ENCODE results near the gene NME7. TPM values are rescaled to one million over a fixed set of nuclear protein-coding genes. Genes with fewer than 3 reads are reported as not detected.

The NME7 gene
- polyA plus RNA-seq, 1 of the 3 experiments (the other 2 are of a cell fraction) = 13.7 TPM

DNA sequence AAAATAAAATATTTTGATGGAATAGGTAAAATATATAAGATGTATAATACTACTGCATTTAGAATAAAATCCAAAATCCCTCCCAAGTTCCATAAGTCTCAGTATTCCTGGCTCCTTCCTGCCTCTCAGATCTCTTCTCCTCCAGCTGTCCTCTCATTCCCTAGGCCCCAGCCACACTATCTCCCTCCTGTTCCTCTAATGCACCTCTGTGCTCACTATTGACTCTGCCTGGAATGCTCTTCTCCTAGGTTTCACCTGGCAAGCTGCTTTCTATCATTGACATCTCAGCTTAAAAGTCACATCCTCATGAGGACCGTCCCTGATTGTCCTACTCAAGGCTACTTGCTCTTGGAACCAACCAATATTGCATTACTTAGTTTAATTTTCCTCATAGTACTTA, 7.2 kb downstream of the NME7 start:
- no peak for DNase-seq

DNA sequence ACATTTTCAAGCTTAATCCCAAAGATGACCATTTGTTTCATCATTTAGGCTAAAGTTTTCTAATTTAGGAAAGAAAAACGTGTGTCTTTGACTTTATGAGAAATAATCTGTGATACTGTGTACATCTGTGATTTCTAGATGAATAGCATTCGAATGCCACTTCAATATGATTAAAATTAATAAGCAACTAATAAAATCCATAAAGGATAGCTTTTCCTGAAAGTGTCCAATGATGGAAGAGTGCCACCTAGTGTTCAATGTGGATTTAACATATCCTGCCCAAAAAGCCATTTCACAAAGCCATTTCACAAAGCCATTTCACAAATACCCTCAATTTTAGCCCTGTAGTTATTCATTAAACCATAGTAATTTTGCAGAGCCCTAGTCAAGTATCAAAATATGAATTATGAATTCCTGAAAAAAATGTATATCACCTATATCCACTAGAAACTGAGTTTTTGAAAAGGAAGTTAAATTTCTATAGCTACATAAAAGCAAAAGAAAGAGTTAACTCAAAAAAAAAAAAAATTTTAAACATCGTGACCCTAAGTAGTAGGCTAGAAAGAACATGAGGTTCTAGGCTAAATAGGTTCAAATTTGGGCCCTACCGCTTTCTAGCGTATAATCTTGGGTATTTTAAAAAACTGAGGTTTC, 19.1 kb downstream of the NME7 start:
- no peak overlapping the region; a peak in 1 of 4 replicates for H3K4me3 ChIP-seq (ENCODE audit: low read depth in 2 of 2, low read length in 1 of 2)
- TF ChIP-seq, protein P1, sequence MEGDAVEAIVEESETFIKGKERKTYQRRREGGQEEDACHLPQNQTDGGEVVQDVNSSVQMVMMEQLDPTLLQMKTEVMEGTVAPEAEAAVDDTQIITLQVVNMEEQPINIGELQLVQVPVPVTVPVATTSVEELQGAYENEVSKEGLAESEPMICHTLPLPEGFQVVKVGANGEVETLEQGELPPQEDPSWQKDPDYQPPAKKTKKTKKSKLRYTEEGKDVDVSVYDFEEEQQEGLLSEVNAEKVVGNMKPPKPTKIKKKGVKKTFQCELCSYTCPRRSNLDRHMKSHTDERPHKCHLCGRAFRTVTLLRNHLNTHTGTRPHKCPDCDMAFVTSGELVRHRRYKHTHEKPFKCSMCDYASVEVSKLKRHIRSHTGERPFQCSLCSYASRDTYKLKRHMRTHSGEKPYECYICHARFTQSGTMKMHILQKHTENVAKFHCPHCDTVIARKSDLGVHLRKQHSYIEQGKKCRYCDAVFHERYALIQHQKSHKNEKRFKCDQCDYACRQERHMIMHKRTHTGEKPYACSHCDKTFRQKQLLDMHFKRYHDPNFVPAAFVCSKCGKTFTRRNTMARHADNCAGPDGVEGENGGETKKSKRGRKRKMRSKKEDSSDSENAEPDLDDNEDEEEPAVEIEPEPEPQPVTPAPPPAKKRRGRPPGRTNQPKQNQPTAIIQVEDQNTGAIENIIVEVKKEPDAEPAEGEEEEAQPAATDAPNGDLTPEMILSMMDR (IDR thresholded peaks at IDR 0.05) = peak; percentile 87
- TF ChIP-seq NRF1 (IDR thresholded peaks at IDR 0.05; ENCODE audit: low read depth, low read length) (no peak), ELF1 (IDR thresholded peaks at IDR 0.05) (no peak), SMC3 (IDR thresholded peaks at IDR 0.05; ENCODE audit: low read depth, low read length) (peak; percentile 82), JUND (IDR thresholded peaks at IDR 0.05) (no peak), FOXM1 (IDR thresholded peaks at IDR 0.05; ENCODE audit: low read depth) (no peak), RFX5 (IDR thresholded peaks at IDR 0.05; ENCODE audit: low read length) (no peak), RAD21 (IDR thresholded peaks at IDR 0.05; ENCODE audit: low read length) (peak; percentile 92)
- TF ChIP-seq, protein P2, sequence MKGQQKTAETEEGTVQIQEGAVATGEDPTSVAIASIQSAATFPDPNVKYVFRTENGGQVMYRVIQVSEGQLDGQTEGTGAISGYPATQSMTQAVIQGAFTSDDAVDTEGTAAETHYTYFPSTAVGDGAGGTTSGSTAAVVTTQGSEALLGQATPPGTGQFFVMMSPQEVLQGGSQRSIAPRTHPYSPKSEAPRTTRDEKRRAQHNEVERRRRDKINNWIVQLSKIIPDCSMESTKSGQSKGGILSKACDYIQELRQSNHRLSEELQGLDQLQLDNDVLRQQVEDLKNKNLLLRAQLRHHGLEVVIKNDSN (IDR thresholded peaks at IDR 0.05; ENCODE audit: borderline replicate concordance, low read depth) = no peak
- POLR2A ChIA-PET = interaction anchor here (0.6 to 0.9 kb wide), 4 partner anchors 239 to 758 kb away, joined by 3 to 4 read pairs (median 3); no protein-coding TSS in a partner anchor

More for the DNA sequence above, 7.2 kb downstream of the NME7 start:
- WGBS (ENCODE audit: low lambda C conversion rate) = 100% methylated on average over 1 of the region's 1 CpG
- peaks cover 5 to 9% of the 10 kb centered on the region in 2 experiments; a peak in 2 of 4 replicates for H3K4me1 ChIP-seq (ENCODE audit: control insufficient read depth in 1 of 2, insufficient read depth in 2 of 2, low read depth in 1 of 2, low read length in 1 of 2)
- H3K4me3 ChIP-seq (ENCODE audit: low read depth in 2 of 2, low read length in 1 of 2) = no peak overlapping the region
- no peaks in the 10 kb centered on the region for H3K9me3 ChIP-seq
- peaks cover 60% of the 10 kb centered on the region for H3K79me2 ChIP-seq (ENCODE audit: insufficient read depth)
- H3K4me2 ChIP-seq = no peak overlapping the region
- H3K36me3 ChIP-seq (replicated peaks in 1 of 2; ENCODE audit: control insufficient read depth in 1 of 2, insufficient read depth in 2 of 2, low read length in 1 of 2) = peaks cover 5 to 29% of the 10 kb centered on the region in 2 experiments
- no peak overlapping the region for H3K9ac ChIP-seq
- no peak overlapping the region for H2AFZ ChIP-seq (ENCODE audit: low read depth)
- CTCF ChIA-PET = interaction anchor here (0.8 to 2.8 kb wide), 5 partner anchors 8 to 1018 kb away, joined by 3 to 23 read pairs (median 3); partner anchors contain the start of gene BLZF1
- H4K20me1 ChIP-seq (ENCODE audit: insufficient read depth) = no peaks in the 10 kb centered on the region
- TF ChIP-seq NFIC (IDR thresholded peaks at IDR 0.05; ENCODE audit: borderline replicate concordance) = no peak
- no peak for TF ChIP-seq JUND (IDR thresholded peaks at IDR 0.05)
- no peak for TF ChIP-seq RFX5 (IDR thresholded peaks at IDR 0.05; ENCODE audit: low read length)
- no peak for TF ChIP-seq MXI1 (IDR thresholded peaks at IDR 0.05; ENCODE audit: low read depth, low read length)
- POLR2A ChIA-PET = no interaction called here
- H3K27me3 ChIP-seq (ENCODE audit: insufficient read depth) = no peaks in the 10 kb centered on the region
- peaks cover 12% of the 10 kb centered on the region for H3F3A ChIP-seq (replicated peaks; ENCODE audit: insufficient read depth)
- H3K9me2 ChIP-seq = no peaks in the 10 kb centered on the region
- H3K27ac ChIP-seq (ENCODE audit: low read depth in 2 of 2, low read length in 1 of 2) = no peak overlapping the region

More for the DNA sequence above, 19.1 kb downstream of the NME7 start:
- Histone ChIP-seq H3K79me2 (ENCODE audit: insufficient read depth) (peaks cover 34% of the 10 kb centered on the region; the same call in 1 of the 2 replicates), H3K36me3 (replicated peaks in 1 of 2; ENCODE audit: control insufficient read depth in 1 of 2, insufficient read depth in 2 of 2, low read length in 1 of 2) (peaks cover 0 to 3% of the 10 kb centered on the region in 2 experiments), H4K20me1 (ENCODE audit: insufficient read depth) (no peaks in the 10 kb centered on the region), H3K27me3 (ENCODE audit: insufficient read depth) (no peaks in the 10 kb centered on the region), H3K27ac (ENCODE audit: low read depth in 2 of 2, low read length in 1 of 2) (no peak overlapping the region), H2AFZ (ENCODE audit: low read depth) (no peak overlapping the region), H3K4me1 (ENCODE audit: control insufficient read depth in 1 of 2, insufficient read depth in 2 of 2, low read depth in 1 of 2, low read length in 1 of 2) (peaks cover 4% of the 10 kb centered on the region in 2 experiments; a peak in 1 of 4 replicates), H3K9me3 (0 out of 2 replicates have a peak, but pooled peaks cover 9% of the 10 kb centered on the region), H3F3A (replicated peaks; ENCODE audit: insufficient read depth) (no peaks in the 10 kb centered on the region), H3K4me2 (no peak overlapping the region), H3K9ac (no peak overlapping the region), H3K9me2 (no peaks in the 10 kb centered on the region)
- DNase-seq = peak; percentile 37
- CTCF ChIA-PET = interaction anchor here (0.6 to 9.0 kb wide), 79 partner anchors 8 to 1188 kb away, joined by 3 to 189 read pairs (median 4); partner anchors contain the start of genes ATP1B1, BLZF1 and NME7
- 48% methylated on average over 5 of the region's 5 CpGs for WGBS (ENCODE audit: low lambda C conversion rate)

Data from SK-N-SH (cell line).